A172 (cell line): ENCODE results near the gene CCNK. TPM values are rescaled to one million over a fixed set of nuclear protein-coding genes. Genes with fewer than 3 reads are reported as not detected.
A peak's percentile ranks its signal among the peaks of the same experiment; 100 is the strongest.

Experiments used
- DNase-seq: peaks from one replicate; pipeline ENCODE4 v3.0.0-alpha.2; 2015; ENCODE audit warnings: low spot score
- total RNA-seq: library from RNA; depleted of rRNA; stranded (reverse); fragments of >200 nt; shearing (Covaris generic); gene quantifications from 2 replicates; pipeline ENCODE4 v1.2.3, GENCODE V29; 2014

The CCNK gene
- total RNA-seq, 1 experiment from 2014 or later: 7.5 TPM

GRCh38 chr14:99535908-99536778 lies 54.9 kb downstream of the CCNK start:
- no peak for DNase-seq

GRCh38 chr14:99537399-99537798 lies 56.2 kb downstream of the CCNK start:
- peak; percentile 71 for DNase-seq

- peak; percentile 43 for DNase-seq
Measured at GRCh38 chr14:99538275-99538674, 57.1 kb downstream of the CCNK start.

GRCh38 chr14:99538733-99539132 lies 57.5 kb downstream of the CCNK start:
- no peak for DNase-seq

DNA sequence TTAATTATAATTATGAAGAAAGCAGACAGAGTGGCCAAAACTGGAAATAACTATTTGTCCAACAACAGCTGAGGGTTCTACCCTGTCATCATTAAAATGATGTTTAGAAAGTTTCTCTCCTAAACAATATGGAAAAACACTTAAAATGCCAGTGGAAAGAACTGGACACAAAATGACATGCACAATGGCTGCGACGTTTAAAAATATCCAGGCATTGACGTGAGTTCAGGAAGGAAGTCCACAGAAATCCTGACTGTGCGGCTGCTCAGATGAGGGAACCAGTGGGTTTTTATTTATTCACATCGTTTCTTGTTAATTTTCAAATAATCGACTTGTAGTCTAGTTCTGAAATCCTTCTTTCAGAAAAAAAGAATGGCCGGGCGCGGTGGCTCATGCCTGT lies 58.3 kb downstream of the CCNK start:
- DNase-seq: no peak

DNA sequence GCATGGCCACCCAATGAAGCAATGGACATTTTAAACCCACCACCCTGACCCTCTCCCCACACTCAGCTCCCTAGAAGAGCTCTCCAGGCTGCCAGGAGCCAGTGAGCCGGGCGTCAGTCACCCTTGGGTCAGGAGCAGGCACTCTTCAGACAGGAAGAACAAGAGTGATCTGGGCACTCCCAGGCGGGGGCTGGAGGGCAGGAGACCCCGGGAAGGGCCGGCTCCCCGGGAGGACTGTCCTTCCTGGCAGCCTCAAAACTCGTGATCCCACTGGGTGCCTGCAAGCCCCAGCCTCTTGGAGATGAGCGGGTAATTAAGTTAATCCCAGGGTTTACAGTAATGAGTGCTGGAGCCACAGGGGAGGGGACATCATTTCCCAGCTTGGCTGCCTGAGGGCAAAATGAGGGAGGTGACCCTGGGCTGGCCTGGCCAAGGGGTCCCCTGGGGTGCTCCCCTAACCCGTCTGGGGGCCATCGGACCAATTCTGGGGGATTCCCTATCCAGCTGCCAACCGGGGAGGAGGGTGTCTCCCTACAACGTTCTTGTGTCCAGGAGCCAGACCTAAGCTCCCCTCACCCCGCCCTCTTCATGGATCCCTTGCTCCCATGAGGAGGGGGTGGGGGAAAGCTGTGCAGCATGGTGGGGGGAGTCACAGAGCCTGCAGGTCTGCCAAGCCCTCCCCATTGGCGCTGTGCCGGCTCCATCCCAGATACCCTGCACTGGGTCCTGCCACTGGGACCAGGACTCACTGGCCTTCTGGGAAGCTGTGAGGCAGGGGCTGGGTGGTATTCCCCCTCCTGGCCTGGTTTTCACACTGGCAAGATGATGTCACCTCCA lies 59.2 kb downstream of the CCNK start:
- DNase-seq: no peak

DNA sequence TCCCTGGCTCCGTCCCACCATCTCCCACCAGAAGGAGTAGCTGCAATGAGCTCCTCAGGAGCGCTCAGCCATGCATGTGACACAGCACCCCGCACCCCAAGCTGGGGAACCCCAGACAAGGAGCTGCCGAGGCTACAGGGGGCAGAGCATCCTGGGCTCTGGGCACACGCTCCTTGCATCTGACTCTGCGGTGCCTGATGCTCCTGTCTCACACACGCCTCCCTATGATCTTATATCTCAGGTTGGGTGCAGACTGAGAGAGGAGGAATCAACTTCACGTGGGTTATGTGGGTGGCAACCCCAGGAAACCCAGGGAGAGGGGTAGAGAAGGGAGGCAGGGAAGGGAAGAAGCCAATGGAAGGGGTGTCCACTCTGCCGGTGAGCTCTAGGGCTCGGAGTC lies 60.0 kb downstream of the CCNK start:
- no peak for DNase-seq

- no peak for DNase-seq
Measured at GRCh38 chr14:99541677-99542470, 60.7 kb downstream of the CCNK start.

DNA sequence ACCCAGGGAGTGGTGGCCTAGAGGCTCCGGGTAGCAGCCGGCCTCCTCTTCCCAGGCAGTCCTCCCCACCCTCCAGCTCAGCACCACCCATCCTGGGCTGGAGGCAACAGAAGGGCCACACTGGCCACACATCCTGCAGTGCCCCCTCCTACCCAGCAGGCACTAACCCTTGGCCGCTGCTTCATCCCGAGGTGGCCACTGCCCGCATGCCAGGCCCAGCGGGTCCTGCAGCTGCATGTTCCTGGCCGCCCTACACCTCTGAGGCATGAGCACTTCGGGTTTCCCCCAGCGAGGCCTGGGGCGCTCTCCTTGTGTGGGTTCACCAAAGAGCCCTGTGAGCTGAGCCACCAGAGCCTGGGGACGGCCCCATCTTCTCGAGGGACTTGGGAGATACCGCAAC lies 61.4 kb downstream of the CCNK start:
- DNase-seq: no peak

DNA sequence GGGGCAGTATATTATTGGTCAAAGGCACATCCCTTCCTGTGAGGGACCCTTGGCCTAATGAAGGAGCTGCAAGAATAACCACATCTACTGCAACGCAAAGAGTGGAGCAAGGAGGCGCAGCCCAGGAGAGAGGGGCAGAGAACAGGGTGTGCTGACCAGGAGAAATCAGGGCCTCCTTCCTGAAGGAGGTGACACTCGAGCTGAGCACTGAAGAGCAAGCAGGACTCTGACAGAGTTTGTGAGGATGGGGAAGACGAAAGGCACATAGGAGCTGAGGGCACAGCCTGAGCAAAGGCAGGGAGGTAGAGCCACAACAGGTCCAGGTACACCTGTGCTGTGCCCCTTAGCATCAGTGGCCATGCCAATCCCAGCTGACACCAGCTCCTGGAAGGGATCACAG lies 62.2 kb downstream of the CCNK start:
- no peak for DNase-seq

- DNase-seq: no peak
Measured at GRCh38 chr14:99543985-99544384, 62.8 kb downstream of the CCNK start.

- DNase-seq: no peak
Measured at GRCh38 chr14:99544991-99545390, 63.8 kb downstream of the CCNK start.

- no peak for DNase-seq
Measured at GRCh38 chr14:99545586-99545985, 64.4 kb downstream of the CCNK start.

- DNase-seq: no peak
Measured at GRCh38 chr14:99546234-99546879, 65.1 kb downstream of the CCNK start.

DNA sequence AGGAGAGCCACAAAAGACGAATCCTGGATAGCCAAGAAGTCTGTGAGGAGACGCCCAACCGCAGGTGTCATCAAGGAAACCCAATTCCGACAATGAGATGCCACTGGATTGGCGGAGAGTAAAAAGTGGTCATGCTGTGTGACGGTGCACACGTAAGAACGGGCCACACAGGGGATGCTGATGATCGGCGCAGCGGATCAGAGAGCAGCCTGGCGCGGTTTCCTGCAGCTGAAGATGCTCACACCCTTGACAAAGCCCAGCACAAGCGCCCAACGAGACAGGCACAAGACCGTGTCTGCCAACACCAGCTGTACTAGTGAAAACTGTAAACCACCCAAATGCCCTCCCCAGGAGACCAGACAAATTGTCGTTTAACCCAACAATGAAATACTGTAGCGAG lies 67.0 kb downstream of the CCNK start:
- no peak for DNase-seq

DNA sequence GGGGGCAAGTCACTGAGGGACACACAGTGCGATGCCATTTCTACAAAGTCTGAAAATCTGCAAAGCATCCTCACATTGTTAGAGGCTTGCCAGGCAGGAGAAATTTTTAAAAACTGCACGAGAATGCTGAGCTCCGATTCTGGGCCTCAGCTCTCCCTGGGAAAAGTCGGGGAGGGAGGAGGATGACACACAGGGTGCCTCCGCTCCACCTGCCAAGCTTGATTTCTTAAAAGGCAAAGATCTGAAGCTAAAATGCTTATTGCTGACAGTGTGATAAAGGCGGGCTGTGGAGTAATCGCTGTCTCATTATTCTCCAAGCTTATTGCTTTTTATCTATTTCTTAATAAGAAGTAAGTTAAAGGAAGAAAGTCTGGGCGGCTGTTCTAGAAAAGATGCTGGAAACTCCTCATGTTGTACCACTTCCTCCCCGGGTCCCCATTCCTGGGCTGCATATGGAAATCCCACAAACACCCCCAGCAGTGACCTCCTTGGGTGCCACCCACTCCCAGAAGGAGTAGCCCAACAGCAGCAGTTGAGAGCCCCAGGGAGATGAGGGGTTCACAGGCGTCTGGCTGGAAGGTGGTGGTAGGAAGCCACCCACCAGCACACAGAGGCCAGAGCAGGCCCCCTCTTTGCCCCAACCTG lies 67.8 kb downstream of the CCNK start:
- DNase-seq: no peak

DNA sequence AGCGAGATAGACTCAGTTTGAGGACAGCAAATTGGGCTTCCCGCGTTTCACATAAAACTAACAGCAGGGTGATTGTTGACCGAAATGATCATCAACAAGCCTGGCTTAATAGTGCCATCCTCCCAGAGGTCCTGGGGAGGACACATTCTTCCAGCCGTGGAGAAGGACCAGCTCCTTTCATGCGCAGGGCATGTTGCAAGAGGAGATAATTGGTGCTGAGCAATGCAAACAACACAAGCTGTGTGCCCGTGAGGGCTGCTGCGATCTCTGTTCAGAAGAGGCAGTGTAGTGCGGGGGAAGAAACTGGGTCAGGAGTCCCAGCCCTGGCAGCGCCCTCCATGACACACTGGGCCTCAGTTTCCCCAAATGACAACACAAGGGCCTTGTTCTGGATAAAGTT lies 68.5 kb downstream of the CCNK start:
- no peak for DNase-seq

- no peak for DNase-seq
Measured at GRCh38 chr14:99550387-99550992, 69.3 kb downstream of the CCNK start.

GRCh38 chr14:99551034-99551922 lies 70.1 kb downstream of the CCNK start:
- DNase-seq: no peak
